Thyroid gland (tissue), 4 donors: ENCODE data around the gene PRELID2. TPM values are rescaled to one million over a fixed set of nuclear protein-coding genes. Genes with fewer than 3 reads are reported as not detected.

ENCODE experiments used
- DNase-seq, 2 donors: peaks; one replicate each; pipeline ENCODE4 v3.0.0-alpha.2; 2019
- H3K27ac ChIP-seq, 3 donors: fragments of 200-600 bp; sonication (generic); 1 replicate in 2 of 3; 2 replicates in 1 of 3; pipeline ENCODE4 v1.5.1; 2016 to 2019; ENCODE audit warnings: mild to moderate bottlenecking in 1 of 3, moderate library complexity in 1 of 3
- H3K27me3 ChIP-seq: fragments of 200-600 bp; sonication (generic); one replicate; pipeline ENCODE4 v1.5.1; 2019
- H3K36me3 ChIP-seq, 2 donors: fragments of 200-600 bp; sonication (generic); one replicate each; pipeline ENCODE4 v1.5.1; 2016 to 2019
- H3K4me1 ChIP-seq, 2 donors: fragments of 200-600 bp; sonication (generic); one replicate each; pipeline ENCODE4 v1.5.1; 2017 to 2019
- H3K4me3 ChIP-seq, 3 donors: fragments of 200-600 bp; sonication (generic); replicated peaks in 1 of 3; 1 replicate in 2 of 3; 2 replicates in 1 of 3; pipeline ENCODE4 v1.5.1; 2016; ENCODE audit warnings: mild to moderate bottlenecking in 1 of 3
- H3K9me3 ChIP-seq: fragments of 200-600 bp; sonication (generic); one replicate; pipeline ENCODE4 v1.5.1; 2017
- CTCF ChIP-seq, 6 experiments: fragments of 200-600 bp in 3 of 6; fragments of 450-650 bp in 3 of 6; sonication (generic) in 3 of 6; IDR thresholded peaks; one replicate each; pipeline ENCODE4 v1.5.1; 2016 to 2019; ENCODE audit warnings: antibody characterized with exemption in 6 of 6, mild to moderate bottlenecking in 2 of 6, inconsistent platforms in 1 of 6, moderate library complexity in 1 of 6
- POLR2A ChIP-seq, 2 donors: fragments of 450-650 bp; IDR thresholded peaks; one replicate each; pipeline ENCODE4 v1.6.1; 2017; ENCODE audit warnings: antibody characterized with exemption in 2 of 2, mild to moderate bottlenecking in 2 of 2, moderate library complexity in 1 of 2
- WGBS, 2 donors: methylation state at CpG; one replicate each; pipeline ENCODE4 v1.1.5; 2017; 5-methylcytosine and 5-hydroxymethylcytosine counted together
- intact Hi-C: fragments of 100-400 bp; cut with DNase I; formaldehyde crosslinking; loops from one replicate; pipeline ENCODE4 v1.15.1; 2023
- total RNA-seq, 4 donors: library from RNA; depleted of rRNA; stranded (reverse); fragments of >200 nt; gene quantifications; one replicate each; pipeline ENCODE4 v1.2.3, GENCODE V29; 2016

PRELID2 gene
- total RNA-seq, 4 donors from 2014 or later = 11.5 to 27.9 (median 21.4) TPM

DNA sequence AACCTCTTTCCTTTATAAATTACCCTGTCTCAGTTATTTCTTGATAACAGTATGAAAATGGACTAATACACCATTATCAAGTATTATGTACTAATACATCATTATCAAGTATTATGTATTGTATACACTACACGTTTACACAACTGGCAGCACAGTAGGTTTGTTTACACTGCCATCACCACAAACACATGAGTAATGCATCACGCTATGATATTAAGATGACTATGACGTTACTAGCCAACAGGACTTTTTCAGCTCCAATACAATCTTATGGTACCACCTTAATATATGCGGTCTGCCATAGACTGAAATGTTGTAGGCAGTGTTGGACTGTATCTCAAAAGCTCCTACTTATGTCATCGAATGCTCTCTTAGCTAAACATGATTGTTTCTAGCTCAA lies 28.2 kb downstream of the PRELID2 start:
- TF ChIP-seq POLR2A (IDR thresholded peaks at IDR 0.05) (no peak), CTCF (IDR thresholded peaks at IDR 0.05) (no peak)
- no peaks in the 10 kb centered on the region for H3K27me3 ChIP-seq
- DNase-seq = no peak
- H3K4me3 ChIP-seq = no peak overlapping the region
- no peaks in the 10 kb centered on the region for H3K4me1 ChIP-seq
- intact Hi-C loops = no loop called here
- no peaks in the 10 kb centered on the region for H3K9me3 ChIP-seq
- no peak overlapping the region for H3K27ac ChIP-seq
- no peaks in the 10 kb centered on the region for H3K36me3 ChIP-seq
- WGBS, 2 donors = 97% methylated on average over 5 of the region's 5 CpGs

DNA sequence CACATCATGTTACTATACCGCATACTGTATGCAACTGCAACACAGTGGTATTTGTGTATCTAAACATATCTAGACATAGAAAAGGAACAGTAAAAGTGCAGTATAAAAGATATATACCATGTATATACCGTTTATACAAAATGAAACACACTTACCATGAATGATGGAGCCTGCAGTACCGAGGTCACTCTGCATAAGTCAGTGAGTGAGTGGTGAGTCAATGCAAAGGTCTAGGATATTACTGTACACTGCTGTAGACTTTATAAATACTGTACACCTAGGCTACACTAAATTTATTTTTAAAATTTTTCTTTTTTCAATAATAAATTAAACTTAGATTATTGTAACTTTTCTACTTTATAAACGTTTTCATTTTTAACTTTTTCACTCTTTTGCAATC lies 29.3 kb downstream of the PRELID2 start:
- H3K27ac ChIP-seq = no peak overlapping the region
- intact Hi-C loops = no loop called here

DNA sequence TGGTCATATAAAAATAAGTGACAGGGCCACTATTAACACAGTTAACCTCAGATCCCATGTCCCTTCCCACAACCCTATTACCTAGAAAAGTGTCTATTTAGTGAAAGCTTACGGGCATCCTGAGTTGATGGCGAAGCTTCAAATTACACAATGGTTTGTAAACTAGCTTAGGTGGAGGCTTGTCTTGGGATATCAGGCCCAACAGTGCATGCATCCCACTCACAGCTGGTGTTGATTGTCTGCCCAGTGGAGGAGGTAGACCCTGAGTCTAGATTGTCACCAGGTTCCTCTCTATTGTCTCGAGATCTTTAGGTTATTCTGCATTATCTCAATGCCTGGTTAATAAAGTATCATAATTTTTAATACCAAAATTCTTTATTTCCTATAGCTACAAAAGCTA lies 30.4 kb downstream of the PRELID2 start:
- Histone ChIP-seq H3K27ac (no peak overlapping the region), H3K27me3 (no peaks in the 10 kb centered on the region), H3K9me3 (no peaks in the 10 kb centered on the region), H3K4me1 (no peaks in the 10 kb centered on the region), H3K36me3 (no peaks in the 10 kb centered on the region), H3K4me3 (no peak overlapping the region)
- no peak for DNase-seq
- TF ChIP-seq POLR2A (IDR thresholded peaks at IDR 0.05) (no peak), CTCF (IDR thresholded peaks at IDR 0.05) (no peak)
- intact Hi-C loops = no loop called here
- WGBS, 2 donors = 95 to 97% methylated on average over 3 of the region's 3 CpGs

More for the DNA sequence above, 29.3 kb downstream of the PRELID2 start:
- Histone ChIP-seq H3K9me3 (no peaks in the 10 kb centered on the region), H3K27me3 (no peaks in the 10 kb centered on the region), H3K36me3 (no peaks in the 10 kb centered on the region), H3K4me1 (no peaks in the 10 kb centered on the region), H3K4me3 (no peak overlapping the region)
- DNase-seq = no peak
- WGBS, 2 donors = 92 to 93% methylated on average over 4 of the region's 4 CpGs
- no peak for TF ChIP-seq POLR2A (IDR thresholded peaks at IDR 0.05)
- TF ChIP-seq CTCF (IDR thresholded peaks at IDR 0.05) = no peak

- intact Hi-C loops = no loop called here
- Histone ChIP-seq H3K4me3 (no peak overlapping the region), H3K9me3 (no peaks in the 10 kb centered on the region), H3K36me3 (no peaks in the 10 kb centered on the region), H3K27ac (no peak overlapping the region), H3K4me1 (no peaks in the 10 kb centered on the region), H3K27me3 (no peaks in the 10 kb centered on the region)
- DNase-seq = no peak
- no peak for TF ChIP-seq POLR2A (IDR thresholded peaks at IDR 0.05)
- no peak for TF ChIP-seq CTCF (IDR thresholded peaks at IDR 0.05)
- WGBS, 2 donors = 91% methylated on average over 9 of the region's 9 CpGs
Observed at GRCh38 chr5:145803112-145804004, 31.8 kb downstream of the PRELID2 start.

DNA sequence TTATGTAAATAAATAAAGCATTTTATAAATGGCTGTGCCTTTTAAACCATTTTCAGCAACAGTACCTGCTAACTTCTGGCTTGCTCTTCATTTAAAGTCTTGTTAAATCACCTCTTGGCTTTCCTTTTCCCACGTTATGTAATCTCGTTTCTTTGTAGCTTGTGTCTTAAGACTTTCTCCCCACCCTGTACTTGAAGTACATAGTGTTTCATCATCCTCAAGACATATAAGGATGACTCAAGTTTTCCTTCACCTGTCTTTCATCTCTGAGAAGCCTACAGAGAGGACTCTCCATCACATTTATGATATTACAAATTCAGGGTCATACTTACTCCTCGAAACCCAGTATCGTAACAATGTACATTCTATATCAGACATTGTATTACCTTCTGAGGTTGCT lies 33.9 kb downstream of the PRELID2 start:
- intact Hi-C loops = no loop called here
- no peak for TF ChIP-seq CTCF (IDR thresholded peaks at IDR 0.05)
- no peak for TF ChIP-seq POLR2A (IDR thresholded peaks at IDR 0.05)
- 92 to 95% methylated on average over 4 of the region's 4 CpGs for WGBS, 2 donors

More for the DNA sequence above, 33.9 kb downstream of the PRELID2 start:
- no peaks in the 10 kb centered on the region for H3K27me3 ChIP-seq
- no peak overlapping the region for H3K4me3 ChIP-seq
- H3K9me3 ChIP-seq = no peaks in the 10 kb centered on the region
- H3K27ac ChIP-seq = no peak overlapping the region
- no peaks in the 10 kb centered on the region for H3K4me1 ChIP-seq
- H3K36me3 ChIP-seq = no peaks in the 10 kb centered on the region
- DNase-seq = no peak
